GM12878 (cell line): Measurements from ENCODE around the gene BMP7.

Source experiments
- ASH2L ChIP-seq: fragments of 300-600, 200-600 bp; sonication (generic); IDR thresholded peaks from 2 replicates; pipeline ENCODE4 v1.6.1; 2017; ENCODE audit warnings: low read depth, mild to moderate bottlenecking, borderline replicate concordance
- E2F4 ChIP-seq: IDR thresholded peaks from 2 replicates; pipeline ENCODE4 v1.6.1; 2012; ENCODE audit warnings: low read depth, low read length, improper control_type of control experiment
- ETV6 ChIP-seq, 2 experiments: fragments of 450-650 bp in 1 of 2; IDR thresholded peaks in 1 of 2; conservative IDR thresholded peaks in 1 of 2; 2 replicates each; pipeline ENCODE4 v1.6.1; 2014; ENCODE audit warnings: antibody characterized with exemption in 1 of 2, borderline replicate concordance in 1 of 2, low read depth in 1 of 2, mild to moderate bottlenecking in 1 of 2, moderate library complexity in 1 of 2
- GABPA ChIP-seq: IDR thresholded peaks from 2 replicates; pipeline ENCODE4 v1.6.1; 2014; ENCODE audit warnings: antibody characterized with exemption, low read depth, mild to moderate bottlenecking, inconsistent platforms
- POLR2A ChIP-seq: IDR thresholded peaks from 2 replicates; pipeline ENCODE4 v1.6.1; 2011; ENCODE audit warnings: low read depth, mild to moderate bottlenecking, low read length
- SP1 ChIP-seq: IDR thresholded peaks from one replicate; pipeline ENCODE4 v1.6.1; 2011; ENCODE audit warnings: low read depth, low read length
- SREBF2 ChIP-seq: IDR thresholded peaks from 2 replicates; pipeline ENCODE4 v1.6.1; 2012; ENCODE audit warnings: mild to moderate bottlenecking, low read length
- SUZ12 ChIP-seq: fragments of 200-600 bp; sonication (generic); IDR thresholded peaks from one replicate; pipeline ENCODE4 v1.6.1; 2018; ENCODE audit warnings: antibody characterized with exemption, mild to moderate bottlenecking; ENCODE audit not compliant: unreplicated experiment
- USF2 ChIP-seq: IDR thresholded peaks from 2 replicates; pipeline ENCODE4 v1.6.1; 2011; ENCODE audit warnings: low read depth, low read length, improper control_type of control experiment, borderline replicate concordance
- ZNF274 ChIP-seq: IDR thresholded peaks from one replicate; pipeline ENCODE4 v1.8.0; 2011; ENCODE audit not compliant: insufficient read length, insufficient read depth
- ZNF384 ChIP-seq: IDR thresholded peaks from 2 replicates; pipeline ENCODE4 v1.6.1; 2012; ENCODE audit warnings: low read depth, mild to moderate bottlenecking, low read length, improper control_type of control experiment, borderline replicate concordance
- ZNF687 ChIP-seq: fragments of 450-650 bp; IDR thresholded peaks from 2 replicates; pipeline ENCODE4 v1.6.1; 2017; ENCODE audit warnings: mild to moderate bottlenecking, moderate library complexity
- TF ChIP-seq, protein P1 (sequence below), 3 experiments: IDR thresholded peaks in 2 of 3; conservative IDR thresholded peaks in 1 of 3; 2 replicates each; pipeline ENCODE4 v1.5.1; 2011; ENCODE audit warnings: low read depth in 3 of 3, low read length in 3 of 3, mild to moderate bottlenecking in 3 of 3, control low read depth in 2 of 3, moderate library complexity in 2 of 3, inconsistent platforms in 1 of 3, mixed read lengths in 1 of 3; ENCODE audit not compliant: control insufficient read depth in 2 of 3, insufficient read depth in 1 of 3; ENCODE audit errors: extremely low read depth in 1 of 3

DNA sequence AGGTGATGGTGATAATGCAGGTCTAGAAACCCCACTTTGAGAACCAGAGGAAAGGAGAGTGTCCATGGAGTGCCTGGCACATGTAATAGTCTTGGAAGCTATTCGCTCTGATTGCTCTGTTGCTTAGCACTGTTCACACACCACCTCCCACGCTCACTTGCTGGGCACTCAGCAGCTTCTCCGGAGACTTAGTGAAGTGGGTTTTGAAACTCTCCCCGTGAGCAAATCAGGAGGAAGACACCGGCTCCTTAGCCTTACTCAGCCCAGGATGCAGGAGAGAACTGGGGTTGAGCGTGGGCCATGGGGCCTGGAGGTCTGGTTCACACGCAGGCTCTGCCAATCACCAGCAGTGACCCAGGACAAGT, 22.2 kb downstream of the BMP7 start:
- TF ChIP-seq, protein P1, sequence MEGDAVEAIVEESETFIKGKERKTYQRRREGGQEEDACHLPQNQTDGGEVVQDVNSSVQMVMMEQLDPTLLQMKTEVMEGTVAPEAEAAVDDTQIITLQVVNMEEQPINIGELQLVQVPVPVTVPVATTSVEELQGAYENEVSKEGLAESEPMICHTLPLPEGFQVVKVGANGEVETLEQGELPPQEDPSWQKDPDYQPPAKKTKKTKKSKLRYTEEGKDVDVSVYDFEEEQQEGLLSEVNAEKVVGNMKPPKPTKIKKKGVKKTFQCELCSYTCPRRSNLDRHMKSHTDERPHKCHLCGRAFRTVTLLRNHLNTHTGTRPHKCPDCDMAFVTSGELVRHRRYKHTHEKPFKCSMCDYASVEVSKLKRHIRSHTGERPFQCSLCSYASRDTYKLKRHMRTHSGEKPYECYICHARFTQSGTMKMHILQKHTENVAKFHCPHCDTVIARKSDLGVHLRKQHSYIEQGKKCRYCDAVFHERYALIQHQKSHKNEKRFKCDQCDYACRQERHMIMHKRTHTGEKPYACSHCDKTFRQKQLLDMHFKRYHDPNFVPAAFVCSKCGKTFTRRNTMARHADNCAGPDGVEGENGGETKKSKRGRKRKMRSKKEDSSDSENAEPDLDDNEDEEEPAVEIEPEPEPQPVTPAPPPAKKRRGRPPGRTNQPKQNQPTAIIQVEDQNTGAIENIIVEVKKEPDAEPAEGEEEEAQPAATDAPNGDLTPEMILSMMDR (IDR thresholded peaks at IDR 0.05 in 2 of 3, conservative IDR thresholded peaks at IDR 0.05 in 1 of 3; ENCODE audit: control insufficient read depth in 2 of 3, extremely low read depth in 1 of 3, insufficient read depth in 1 of 3, low read depth in 3 of 3, low read length in 3 of 3), result no peak
- TF ChIP-seq USF2 (no peak), ZNF384 (no peak), E2F4 (no peak), ASH2L (no peak), POLR2A (no peak), ZNF687 (no peak), GABPA (no peak), ZNF274 (no peak), SREBF2 (no peak), SP1 (no peak), ETV6 (conservative IDR thresholded peaks at IDR 0.05 in 1 of 2, IDR thresholded peaks at IDR 0.05 in 1 of 2; ENCODE audit: borderline replicate concordance in 1 of 2, low read depth in 1 of 2) (no peak), SUZ12 (no peak)
